ENCODE results near the gene OR10G2. TPM values are rescaled to one million over a fixed set of nuclear protein-coding genes. Genes with fewer than 3 reads are reported as not detected.

OR10G2 gene
- total and polyA plus RNA-seq, 4 donors, result not detected

GRCh38 chr14:21673718-21674117, 39.0 kb upstream of the OR10G2 start, which contains the start of gene OR4E1:
Gene OR4E1, minus strand, starts transcription at chr14:21673818. Its CDS starts 2,883 bp downstream, at chr14:21670935.
- WGBS, 2 donors, result 89 to 97% methylated on average over 1 of the region's 1 CpG
- DNase-seq (no peak), ATAC-seq (ENCODE audit: insufficient read depth, low FRiP score) (no peak)
- no peak for TF ChIP-seq CTCF (IDR thresholded peaks at IDR 0.05; ENCODE audit: control extremely low read depth, extremely low read depth)
- no peak within 1 kb of the TSS for H3K4me3 ChIP-seq
- no peaks in the 10 kb centered on the region for H3K27me3 ChIP-seq (ENCODE audit: control insufficient read depth in 3 of 3, insufficient read depth in 3 of 3, low read length in 2 of 3)
- no peak within 1 kb of the TSS for H3K27ac ChIP-seq (ENCODE audit: low read depth in 1 of 2, low read length in 1 of 2)
- H3K9ac ChIP-seq (ENCODE audit: insufficient read depth in 1 of 2, low read length in 2 of 2), result no peak within 1 kb of the TSS
- H3K36me3 ChIP-seq (ENCODE audit: control insufficient read depth in 4 of 4, insufficient read depth in 4 of 4, low read length in 4 of 4), result no peaks in the 10 kb centered on the region
- no peaks in the 10 kb centered on the region for H3K4me1 ChIP-seq (ENCODE audit: control insufficient read depth in 5 of 5, insufficient read depth in 5 of 5, low read length in 5 of 5)
- H3K9me3 ChIP-seq (ENCODE audit: control insufficient read depth in 4 of 4, insufficient read depth in 3 of 4, low read length in 3 of 4), result peaks cover 0 to 7% (median 3%) of the 10 kb centered on the region in 4 donors

- no peak overlapping the region for H3K4me3 ChIP-seq
- H3K9ac ChIP-seq (ENCODE audit: insufficient read depth in 1 of 2, low read length in 2 of 2), result no peak overlapping the region
- H3K4me1 ChIP-seq (ENCODE audit: control insufficient read depth in 5 of 5, insufficient read depth in 5 of 5, low read length in 5 of 5), result no peaks in the 10 kb centered on the region
- no peak for TF ChIP-seq CTCF (IDR thresholded peaks at IDR 0.05; ENCODE audit: control extremely low read depth, extremely low read depth)
- H3K27me3 ChIP-seq (ENCODE audit: control insufficient read depth in 3 of 3, insufficient read depth in 3 of 3, low read length in 2 of 3), result no peaks in the 10 kb centered on the region
- no peak for ATAC-seq (ENCODE audit: insufficient read depth, low FRiP score)
- no peaks in the 10 kb centered on the region for H3K36me3 ChIP-seq (ENCODE audit: control insufficient read depth in 4 of 4, insufficient read depth in 4 of 4, low read length in 4 of 4)
- DNase-seq, result no peak
- no peak overlapping the region for H3K27ac ChIP-seq (ENCODE audit: low read depth in 1 of 2, low read length in 1 of 2)
- H3K9me3 ChIP-seq (ENCODE audit: control insufficient read depth in 4 of 4, insufficient read depth in 3 of 4, low read length in 3 of 4), result peaks cover 0 to 7% (median 3%) of the 10 kb centered on the region in 4 donors
- WGBS, 2 donors, result 86 to 97% methylated on average over 1 of the region's 1 CpG
These were observed 37.4 kb upstream of the OR10G2 start for GRCh38 chr14:21672116-21672515.

GRCh38 chr14:21671371-21671770, 36.6 kb upstream of the OR10G2 start:
- TF ChIP-seq CTCF (IDR thresholded peaks at IDR 0.05; ENCODE audit: control extremely low read depth, extremely low read depth), result no peak
- no peaks in the 10 kb centered on the region for H3K4me1 ChIP-seq (ENCODE audit: control insufficient read depth in 5 of 5, insufficient read depth in 5 of 5, low read length in 5 of 5)
- DNase-seq (no peak), ATAC-seq (ENCODE audit: insufficient read depth, low FRiP score) (no peak)
- peaks cover 0 to 7% (median 3%) of the 10 kb centered on the region in 4 donors for H3K9me3 ChIP-seq (ENCODE audit: control insufficient read depth in 4 of 4, insufficient read depth in 3 of 4, low read length in 3 of 4)
- 42 to 70% methylated on average over 2 of the region's 2 CpGs for WGBS, 2 donors
- H3K27ac ChIP-seq (ENCODE audit: low read depth in 1 of 2, low read length in 1 of 2), result no peak overlapping the region
- H3K36me3 ChIP-seq (ENCODE audit: control insufficient read depth in 4 of 4, insufficient read depth in 4 of 4, low read length in 4 of 4), result no peaks in the 10 kb centered on the region
- no peaks in the 10 kb centered on the region for H3K27me3 ChIP-seq (ENCODE audit: control insufficient read depth in 3 of 3, insufficient read depth in 3 of 3, low read length in 2 of 3)
- H3K9ac ChIP-seq (ENCODE audit: insufficient read depth in 1 of 2, low read length in 2 of 2), result no peak overlapping the region
- no peak overlapping the region for H3K4me3 ChIP-seq

GRCh38 chr14:21669284-21669683, 34.5 kb upstream of the OR10G2 start:
- ATAC-seq (ENCODE audit: insufficient read depth, low FRiP score) (no peak), DNase-seq (no peak)
- no peaks in the 10 kb centered on the region for H3K4me1 ChIP-seq (ENCODE audit: control insufficient read depth in 5 of 5, insufficient read depth in 5 of 5, low read length in 5 of 5)
- no peaks in the 10 kb centered on the region for H3K27me3 ChIP-seq (ENCODE audit: control insufficient read depth in 3 of 3, insufficient read depth in 3 of 3, low read length in 2 of 3)
- no peaks in the 10 kb centered on the region for H3K36me3 ChIP-seq (ENCODE audit: control insufficient read depth in 4 of 4, insufficient read depth in 4 of 4, low read length in 4 of 4)
- no peak overlapping the region for H3K4me3 ChIP-seq
- H3K9ac ChIP-seq (ENCODE audit: insufficient read depth in 1 of 2, low read length in 2 of 2), result no peak overlapping the region
- TF ChIP-seq CTCF (IDR thresholded peaks at IDR 0.05; ENCODE audit: control extremely low read depth, extremely low read depth), result no peak
- peaks cover 0 to 7% (median 0%) of the 10 kb centered on the region in 4 donors for H3K9me3 ChIP-seq (ENCODE audit: control insufficient read depth in 4 of 4, insufficient read depth in 3 of 4, low read length in 3 of 4)
- no peak overlapping the region for H3K27ac ChIP-seq (ENCODE audit: low read depth in 1 of 2, low read length in 1 of 2)

Data from lung (tissue), 12 donors.